Measurements from ENCODE around the gene KRTAP7-1.

GRCh38 chr21:30813174-30813573 lies 16.4 kb downstream of the KRTAP7-1 start, which contains the start of gene KRTAP8-1:
- TF ChIP-seq, protein P1, sequence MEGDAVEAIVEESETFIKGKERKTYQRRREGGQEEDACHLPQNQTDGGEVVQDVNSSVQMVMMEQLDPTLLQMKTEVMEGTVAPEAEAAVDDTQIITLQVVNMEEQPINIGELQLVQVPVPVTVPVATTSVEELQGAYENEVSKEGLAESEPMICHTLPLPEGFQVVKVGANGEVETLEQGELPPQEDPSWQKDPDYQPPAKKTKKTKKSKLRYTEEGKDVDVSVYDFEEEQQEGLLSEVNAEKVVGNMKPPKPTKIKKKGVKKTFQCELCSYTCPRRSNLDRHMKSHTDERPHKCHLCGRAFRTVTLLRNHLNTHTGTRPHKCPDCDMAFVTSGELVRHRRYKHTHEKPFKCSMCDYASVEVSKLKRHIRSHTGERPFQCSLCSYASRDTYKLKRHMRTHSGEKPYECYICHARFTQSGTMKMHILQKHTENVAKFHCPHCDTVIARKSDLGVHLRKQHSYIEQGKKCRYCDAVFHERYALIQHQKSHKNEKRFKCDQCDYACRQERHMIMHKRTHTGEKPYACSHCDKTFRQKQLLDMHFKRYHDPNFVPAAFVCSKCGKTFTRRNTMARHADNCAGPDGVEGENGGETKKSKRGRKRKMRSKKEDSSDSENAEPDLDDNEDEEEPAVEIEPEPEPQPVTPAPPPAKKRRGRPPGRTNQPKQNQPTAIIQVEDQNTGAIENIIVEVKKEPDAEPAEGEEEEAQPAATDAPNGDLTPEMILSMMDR (IDR thresholded peaks at IDR 0.05): no peak
- no peak for TF ChIP-seq POLR2A (IDR thresholded peaks at IDR 0.05)

All from ovary (tissue), 3 donors.